HepG2 (cell line): Measurements from ENCODE around the gene ATAD3A. TPM values are rescaled to one million over a fixed set of nuclear protein-coding genes. Genes with fewer than 3 reads are reported as not detected.

Experiments used
- DMAP1 ChIP-seq: IDR thresholded peaks from 2 replicates; pipeline ENCODE4 v1.6.1; 2016
- FOXK2 ChIP-seq: fragments of 450-650 bp; IDR thresholded peaks from 2 replicates; pipeline ENCODE4 v1.6.1; 2016
- HOXA3 ChIP-seq: sonication (generic); formaldehyde crosslinking; IDR thresholded peaks from 2 replicates; pipeline ENCODE4 v1.5.0; 2020; ENCODE audit warnings: missing genetic modification reagents
- IKZF5 ChIP-seq: IDR thresholded peaks from 2 replicates; pipeline ENCODE4 v1.6.1; 2018; ENCODE audit warnings: missing genetic modification reagents, mild to moderate bottlenecking, missing compliant biosample characterization
- KAT8 ChIP-seq: IDR thresholded peaks from 2 replicates; pipeline ENCODE4 v1.6.1; 2016; ENCODE audit warnings: missing genetic modification reagents, missing compliant biosample characterization
- KDM2A ChIP-seq: sonication (generic); formaldehyde crosslinking; IDR thresholded peaks from 2 replicates; pipeline ENCODE4 v1.4.0; 2020; ENCODE audit warnings: low read depth, missing genetic modification reagents, borderline replicate concordance
- MEF2D ChIP-seq: sonication (generic); formaldehyde crosslinking; IDR thresholded peaks from 2 replicates; pipeline ENCODE4 v1.5.1; 2020; ENCODE audit warnings: mild to moderate bottlenecking, missing genetic modification reagents
- MTERF4 ChIP-seq: sonication (generic); formaldehyde crosslinking; IDR thresholded peaks from 2 replicates; pipeline ENCODE4 v1.8.0; 2023; ENCODE audit warnings: mild to moderate bottlenecking, missing genetic modification reagents
- NR2C2 ChIP-seq: sonication (generic); formaldehyde crosslinking; IDR thresholded peaks from 2 replicates; pipeline ENCODE4 v1.4.0; 2020; ENCODE audit warnings: missing genetic modification reagents, mild to moderate bottlenecking, moderate library complexity, borderline replicate concordance
- SALL1 ChIP-seq: sonication (generic); formaldehyde crosslinking; IDR thresholded peaks from 2 replicates; pipeline ENCODE4 v1.8.0; 2022; ENCODE audit warnings: mild to moderate bottlenecking, missing genetic modification reagents
- STAG1 ChIP-seq: sonication (generic); formaldehyde crosslinking; IDR thresholded peaks from 2 replicates; pipeline ENCODE4 v1.4.0; 2020; ENCODE audit warnings: missing genetic modification reagents
- ZFP91 ChIP-seq: sonication (generic); formaldehyde crosslinking; IDR thresholded peaks from 2 replicates; pipeline ENCODE4 v1.9.0; 2022; ENCODE audit warnings: missing genetic modification reagents, mild to moderate bottlenecking, borderline replicate concordance
- ZNF318 ChIP-seq: sonication (generic); formaldehyde crosslinking; IDR thresholded peaks from 2 replicates; pipeline ENCODE4 v1.4.0; 2020; ENCODE audit warnings: mild to moderate bottlenecking, missing genetic modification reagents
- polyA plus RNA-seq, 8 experiments: library from polyadenylated mRNA; depleted of rRNA in 3 of 8; stranded (reverse) in 7 of 8; unstranded in 1 of 8; fragments of >200 nt; fragmentation: Illumina TruSeq in 4 of 8; extraction: Trizol in 4 of 8; gene quantifications; 2 replicates each; pipeline versions ENCODE4 v1.2.1 to v1.2.3, GENCODE V29; 2011 to 2016; ENCODE audit warnings: low read depth in 4 of 8, missing spikeins in 1 of 8, mixed read lengths in 1 of 8; ENCODE audit not compliant: insufficient read depth in 1 of 8
- total RNA-seq, 5 experiments: library from RNA; depleted of rRNA; stranded (reverse); fragments of >200 nt; fragmentation: Illumina TruSeq; extraction: Trizol; gene quantifications; 2 replicates each; pipeline ENCODE4 v1.2.3, GENCODE V29; 2016; ENCODE audit warnings: low read depth in 1 of 5
- TF ChIP-seq, protein P1 (sequence below): IDR thresholded peaks from 2 replicates; pipeline ENCODE4 v1.6.1; 2016; ENCODE audit warnings: low read depth, borderline replicate concordance
- TF ChIP-seq, protein P2 (sequence below): IDR thresholded peaks from 2 replicates; pipeline ENCODE4 v1.6.1; 2016

Gene ATAD3A
- total and polyA plus RNA-seq, 2 of the 13 experiments (the other 11 are each of a cell fraction or from before 2014, with no cell fraction given), result 10.6 to 49.0 TPM

- TF ChIP-seq NR2C2 (peak; percentile 33; the same call in 1 of the 2 replicates), SALL1 (CRISPR knock-in tag) (0 out of 2 replicates have a peak, but pooled peaks have one; percentile 10), IKZF5 (CRISPR knock-in tag) (0 out of 2 replicates have a peak, but pooled peaks have one; percentile 43), FOXK2 (0 out of 2 replicates have a peak, but pooled peaks have one; percentile 15), MTERF4 (CRISPR knock-in tag) (peak; percentile 21; the same call in 1 of the 2 replicates), MEF2D (CRISPR knock-in tag) (0 out of 2 replicates have a peak, but pooled peaks have one; percentile 13), HOXA3 (peak; percentile 17; the same call in 1 of the 2 replicates), STAG1 (peak; percentile 61), KAT8 (peak; percentile 72; the same call in 1 of the 2 replicates), KDM2A (CRISPR knock-in tag) (peak; percentile 31; the same call in 1 of the 2 replicates), DMAP1 (CRISPR knock-in tag) (0 out of 2 replicates have a peak, but pooled peaks have one; percentile 36), ZFP91 (CRISPR knock-in tag) (peak; percentile 53; the same call in 1 of the 2 replicates), ZNF318 (CRISPR knock-in tag) (0 out of 2 replicates have a peak, but pooled peaks have one; percentile 28)
- TF ChIP-seq, protein P1, sequence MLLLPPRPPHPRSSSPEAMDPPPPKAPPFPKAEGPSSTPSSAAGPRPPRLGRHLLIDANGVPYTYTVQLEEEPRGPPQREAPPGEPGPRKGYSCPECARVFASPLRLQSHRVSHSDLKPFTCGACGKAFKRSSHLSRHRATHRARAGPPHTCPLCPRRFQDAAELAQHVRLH (CRISPR knock-in tag), result 0 out of 2 replicates have a peak, but pooled peaks have one; percentile 45
- TF ChIP-seq, protein P2, sequence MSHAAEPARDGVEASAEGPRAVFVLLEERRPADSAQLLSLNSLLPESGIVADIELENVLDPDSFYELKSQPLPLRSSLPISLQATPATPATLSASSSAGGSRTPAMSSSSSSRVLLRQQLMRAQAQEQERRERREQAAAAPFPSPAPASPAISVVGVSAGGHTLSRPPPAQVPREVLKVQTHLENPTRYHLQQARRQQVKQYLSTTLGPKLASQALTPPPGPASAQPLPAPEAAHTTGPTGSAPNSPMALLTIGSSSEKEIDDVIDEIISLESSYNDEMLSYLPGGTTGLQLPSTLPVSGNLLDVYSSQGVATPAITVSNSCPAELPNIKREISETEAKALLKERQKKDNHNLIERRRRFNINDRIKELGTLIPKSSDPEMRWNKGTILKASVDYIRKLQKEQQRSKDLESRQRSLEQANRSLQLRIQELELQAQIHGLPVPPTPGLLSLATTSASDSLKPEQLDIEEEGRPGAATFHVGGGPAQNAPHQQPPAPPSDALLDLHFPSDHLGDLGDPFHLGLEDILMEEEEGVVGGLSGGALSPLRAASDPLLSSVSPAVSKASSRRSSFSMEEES, result peak; percentile 79
Measured at GRCh38 chr1:1504777-1505365, 7.1 kb upstream of the ATAD3A start (continued).
